DND-41 (cell line): ENCODE data around the gene KCTD20.

Experiments
- ATAC-seq: fragments of 200-7000 bp; cut with Tn5 transposase; 3 replicates; pipeline ENCODE4 v1.9.1; 2021; ENCODE audit warnings: low read depth; ENCODE audit not compliant: insufficient read depth
- DNase-seq: peaks from one replicate; pipeline ENCODE4 v3.0.0-alpha.2; 2020
- H2AFZ ChIP-seq: 2 replicates; pipeline ENCODE4 v1.6.0; 2012; ENCODE audit warnings: low read depth, low read length
- H3K27ac ChIP-seq: 2 replicates; pipeline ENCODE4 v1.5.1; 2012; ENCODE audit warnings: low read length, inconsistent platforms
- H3K27me3 ChIP-seq: fragments of 200-600 bp; sonication (generic); 2 replicates; pipeline ENCODE4 v1.6.0; 2012; ENCODE audit warnings: low read length, mild to moderate bottlenecking, inconsistent platforms; ENCODE audit not compliant: insufficient read depth, poor library complexity
- H3K36me3 ChIP-seq: 2 replicates; pipeline ENCODE4 v1.5.1; 2012; ENCODE audit warnings: low read length, inconsistent platforms; ENCODE audit not compliant: insufficient read depth
- H3K4me1 ChIP-seq: 2 replicates; pipeline ENCODE4 v1.5.1; 2012; ENCODE audit warnings: mild to moderate bottlenecking, low read length; ENCODE audit not compliant: insufficient read depth
- H3K4me2 ChIP-seq: 2 replicates; pipeline ENCODE4 v1.6.0; 2012; ENCODE audit warnings: mild to moderate bottlenecking, moderate library complexity, low read length, inconsistent platforms; ENCODE audit not compliant: insufficient read depth
- H3K4me3 ChIP-seq, 2 experiments: fragments of 200-600 bp in 1 of 2; shearing (Covaris generic) in 1 of 2; 2 replicates each; pipeline ENCODE4 v1.5.1; 2012 to 2016; ENCODE audit warnings: inconsistent platforms in 2 of 2, low read length in 2 of 2, mild to moderate bottlenecking in 2 of 2, low read depth in 1 of 2, moderate library complexity in 1 of 2
- H3K79me2 ChIP-seq: 2 replicates; pipeline ENCODE4 v1.6.0; 2012; ENCODE audit warnings: low read length, inconsistent platforms; ENCODE audit not compliant: insufficient read depth
- H3K9ac ChIP-seq: 2 replicates; pipeline ENCODE4 v1.6.0; 2012; ENCODE audit warnings: low read depth, mild to moderate bottlenecking, inconsistent platforms, low read length, moderate library complexity
- H3K9me3 ChIP-seq: 2 replicates; pipeline ENCODE4 v1.5.1; 2012; ENCODE audit warnings: low read length, moderate library complexity, mild to moderate bottlenecking, inconsistent platforms; ENCODE audit not compliant: insufficient read depth, severe bottlenecking
- H4K20me1 ChIP-seq: 2 replicates; pipeline ENCODE4 v1.6.0; 2012; ENCODE audit warnings: low read length; ENCODE audit not compliant: insufficient read depth
- CTCF ChIP-seq: IDR thresholded peaks from 2 replicates; pipeline ENCODE4 v1.5.1; 2012; ENCODE audit warnings: borderline replicate concordance, low read length, moderate library complexity, mild to moderate bottlenecking; ENCODE audit not compliant: poor library complexity, severe bottlenecking; ENCODE audit errors: extremely low read depth
- EZH2 ChIP-seq: IDR thresholded peaks from 3 replicates; pipeline ENCODE4 v1.6.1; 2012; ENCODE audit warnings: borderline replicate concordance, low read depth, mild to moderate bottlenecking, moderate library complexity, low read length, inconsistent platforms; ENCODE audit not compliant: severe bottlenecking

The KCTD20 gene

GRCh38 chr6:36508532-36508931, 65.7 kb downstream of the KCTD20 start:
- no peaks in the 10 kb centered on the region for H3K79me2 ChIP-seq
- ATAC-seq: no peak
- no peak overlapping the region for H2AFZ ChIP-seq
- no peak for DNase-seq
- H3K4me1 ChIP-seq: no peaks in the 10 kb centered on the region
- peaks cover 83% of the 10 kb centered on the region for H3K36me3 ChIP-seq
- H3K4me2 ChIP-seq: no peak overlapping the region
- no peak for TF ChIP-seq EZH2
- TF ChIP-seq CTCF: no peak
- H3K27ac ChIP-seq: no peak overlapping the region
- H3K9ac ChIP-seq: no peak overlapping the region
- no peaks in the 10 kb centered on the region for H3K9me3 ChIP-seq
- H3K27me3 ChIP-seq: no peaks in the 10 kb centered on the region
- no peak overlapping the region for H3K4me3 ChIP-seq
- no peaks in the 10 kb centered on the region for H4K20me1 ChIP-seq

- Histone ChIP-seq H3K36me3 (peaks cover 80% of the 10 kb centered on the region), H4K20me1 (no peaks in the 10 kb centered on the region)
- no peak for ATAC-seq
Measured at GRCh38 chr6:36510365-36510764, 67.6 kb downstream of the KCTD20 start.

GRCh38 chr6:36514554-36515456, 72.0 kb downstream of the KCTD20 start:
- H3K27ac ChIP-seq: no peak overlapping the region
- H3K79me2 ChIP-seq: no peaks in the 10 kb centered on the region
- no peak overlapping the region for H3K4me3 ChIP-seq
- no peak for DNase-seq
- no peak overlapping the region for H2AFZ ChIP-seq
- peaks cover 92% of the 10 kb centered on the region for H3K36me3 ChIP-seq
- no peaks in the 10 kb centered on the region for H3K4me1 ChIP-seq
- TF ChIP-seq CTCF (no peak), EZH2 (no peak)
- no peaks in the 10 kb centered on the region for H3K27me3 ChIP-seq
- no peaks in the 10 kb centered on the region for H4K20me1 ChIP-seq
- H3K9me3 ChIP-seq: no peaks in the 10 kb centered on the region
- no peak overlapping the region for H3K4me2 ChIP-seq
- no peak for ATAC-seq
- no peak overlapping the region for H3K9ac ChIP-seq

More at GRCh38 chr6:36510365-36510764, 67.6 kb downstream of the KCTD20 start:
- TF ChIP-seq EZH2 (no peak), CTCF (no peak)
- H3K27ac ChIP-seq: no peak overlapping the region
- H3K4me3 ChIP-seq: no peak overlapping the region
- no peak overlapping the region for H2AFZ ChIP-seq
- no peaks in the 10 kb centered on the region for H3K27me3 ChIP-seq
- no peak overlapping the region for H3K4me2 ChIP-seq
- no peak overlapping the region for H3K9ac ChIP-seq
- no peaks in the 10 kb centered on the region for H3K4me1 ChIP-seq
- no peaks in the 10 kb centered on the region for H3K9me3 ChIP-seq
- H3K79me2 ChIP-seq: no peaks in the 10 kb centered on the region
- DNase-seq: no peak
